HG02840 (cell line): Measurements from ENCODE around the gene PAX7.
"Not testable (repeated sequence)": the region's sequence is repeated elsewhere in the genome, so short reads cannot be mapped to it uniquely, and the experiment has no call there.

ENCODE experiments used
- ATAC-seq: cut with Tn5 transposase; IDR thresholded peaks from one replicate; pipeline ENCODE4 v1.9.1; 2021; ENCODE audit warnings: mild to moderate bottlenecking, moderate library complexity, moderate number of reproducible peaks; ENCODE audit not compliant: unreplicated experiment, low FRiP score

The PAX7 gene

DNA sequence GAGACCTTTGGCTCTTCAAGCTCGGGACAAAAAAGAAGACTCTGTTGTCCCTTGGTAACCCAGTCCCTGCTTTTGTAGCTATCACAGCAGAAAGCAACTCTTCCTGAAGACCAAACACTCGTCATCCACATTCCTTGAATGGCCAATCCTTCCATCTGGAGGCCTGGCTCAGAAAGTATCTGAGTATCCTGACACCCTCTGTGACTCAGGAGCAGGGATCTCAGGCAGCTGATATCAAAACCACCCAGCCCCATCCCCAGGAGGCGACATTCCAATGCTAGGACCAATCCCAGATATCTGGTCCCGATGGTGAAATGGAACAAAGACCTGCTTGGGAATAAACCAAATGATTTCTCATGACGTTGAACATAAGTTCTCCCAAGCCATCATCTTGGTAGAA lies 116.3 kb downstream of the PAX7 start:
- ATAC-seq = no peak

- no peak for ATAC-seq
These were observed 117.0 kb downstream of the PAX7 start for GRCh38 chr1:18747671-18748070.

GRCh38 chr1:18748435-18748834 lies 117.8 kb downstream of the PAX7 start:
- ATAC-seq = no peak

GRCh38 chr1:18749569-18749968 lies 118.9 kb downstream of the PAX7 start:
- ATAC-seq = no peak

DNA sequence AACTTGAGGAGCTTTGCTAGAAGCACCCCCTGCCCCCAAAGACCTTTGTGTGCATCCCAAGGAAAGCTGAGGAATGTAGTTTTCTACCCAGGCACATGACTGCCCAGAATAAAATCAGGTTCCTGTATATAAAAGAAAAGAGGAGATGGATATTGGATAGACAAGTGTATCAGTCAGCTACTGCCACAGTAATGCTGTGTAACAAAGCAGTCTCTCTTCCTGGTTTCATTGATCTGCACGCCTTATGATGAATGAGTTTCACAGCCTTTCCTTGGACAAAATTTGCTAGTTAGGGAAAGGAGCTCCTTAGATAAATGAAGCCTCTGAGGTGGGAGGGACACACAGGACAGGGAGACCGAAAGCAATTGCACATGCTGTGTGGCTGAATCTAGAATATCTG lies 120.0 kb downstream of the PAX7 start:
- no peak for ATAC-seq

DNA sequence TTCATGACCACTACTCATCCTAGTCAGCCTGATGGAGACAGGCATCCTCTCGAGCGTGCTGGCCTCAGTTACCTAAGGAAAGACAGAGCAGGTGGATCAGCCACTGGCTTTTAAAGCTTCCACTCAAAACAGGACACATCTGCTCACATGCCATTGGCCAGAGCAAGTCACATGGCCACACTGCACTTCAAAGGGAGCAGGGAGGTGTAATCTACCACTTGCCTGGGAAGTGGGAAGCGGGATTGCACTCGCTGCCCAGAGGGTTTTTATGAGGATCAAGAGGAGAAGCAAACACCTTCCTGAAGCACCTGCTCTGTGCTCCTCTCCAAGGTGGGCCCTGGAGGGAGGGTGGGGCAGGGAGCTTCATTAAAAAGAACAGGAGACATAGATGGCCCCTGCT lies 120.8 kb downstream of the PAX7 start:
- ATAC-seq = no peak

DNA sequence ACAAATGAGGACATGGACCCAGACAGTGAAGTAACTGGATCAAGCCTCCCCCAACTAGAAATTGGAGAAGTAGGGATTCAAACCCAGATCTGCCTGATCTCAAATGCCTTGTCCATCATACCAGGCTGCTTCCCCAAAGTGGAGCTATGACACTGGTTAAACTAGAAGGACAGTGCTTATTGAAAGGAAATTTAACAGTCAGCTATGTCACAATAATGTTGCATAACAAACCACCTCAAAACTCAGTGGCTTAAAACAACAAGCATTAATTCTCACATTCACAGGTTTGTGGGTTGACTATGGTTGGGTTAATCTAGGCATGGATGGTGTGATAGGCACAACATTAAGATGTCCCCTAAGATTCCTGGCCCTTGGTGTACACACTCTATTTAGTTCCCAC lies 121.8 kb downstream of the PAX7 start:
- no peak for ATAC-seq

GRCh38 chr1:18760156-18760555 lies 129.5 kb downstream of the PAX7 start:
- ATAC-seq = no peak

DNA sequence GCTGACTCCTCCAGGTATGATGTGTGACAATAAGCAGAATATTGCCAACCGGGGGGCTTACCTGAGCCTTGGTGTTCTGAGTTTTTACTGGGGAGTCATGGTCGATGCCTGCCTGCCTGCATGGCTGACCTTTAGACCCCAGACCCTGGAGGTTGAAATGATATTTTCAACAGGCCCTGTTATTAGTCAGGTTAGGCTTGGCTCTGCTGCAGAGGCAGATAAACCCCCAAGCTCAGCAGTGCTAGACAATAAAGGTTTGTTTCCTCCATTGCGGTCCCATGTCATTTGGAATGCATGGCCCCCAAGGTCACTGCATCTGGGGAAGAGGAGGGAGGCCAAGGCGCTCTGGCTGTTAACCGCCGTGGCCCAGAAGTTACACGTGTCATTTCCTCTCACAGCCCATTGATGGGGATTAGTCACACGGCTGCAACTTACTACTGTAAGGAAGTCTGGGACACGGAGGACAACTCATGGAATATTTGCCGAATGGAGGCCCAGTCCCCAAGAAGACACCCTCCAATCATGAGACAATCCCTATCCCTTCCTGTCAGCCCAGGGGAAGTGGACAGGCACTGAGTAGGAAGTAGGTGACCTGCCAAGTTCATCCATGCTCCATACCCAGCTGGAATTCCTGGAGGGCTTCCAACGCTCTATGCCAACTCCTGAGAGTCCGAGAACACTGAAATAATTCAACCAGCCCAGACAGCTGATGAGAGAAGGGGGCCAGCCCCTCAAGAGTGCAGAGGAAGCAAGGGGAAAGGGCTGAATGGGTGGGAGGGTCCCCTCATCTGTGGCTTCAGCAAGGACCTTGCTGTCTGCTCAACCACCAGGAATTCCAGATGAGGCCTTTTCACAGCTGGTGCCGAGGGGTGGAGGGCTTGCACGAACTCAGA lies 131.5 kb downstream of the PAX7 start:
- no peak for ATAC-seq

DNA sequence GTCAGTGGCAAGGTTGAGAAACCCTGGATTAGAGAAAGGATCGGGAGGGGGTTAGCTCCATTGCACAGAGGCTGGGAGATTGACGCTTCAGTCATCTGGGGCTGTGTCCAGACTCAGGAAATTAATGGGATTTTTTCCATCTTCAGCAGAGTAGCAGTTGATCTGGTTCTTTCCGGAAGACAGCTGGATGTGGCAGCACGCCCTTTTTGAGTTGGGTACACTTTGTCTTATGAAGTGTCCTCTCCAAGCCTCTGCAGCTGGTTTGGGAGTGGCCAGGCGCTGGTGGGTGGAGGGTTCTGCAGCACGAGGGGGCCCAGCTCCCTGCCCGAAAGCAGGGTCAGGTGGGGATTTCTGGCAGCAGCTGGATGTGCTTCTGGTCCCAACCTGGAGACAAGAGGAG lies 133.7 kb downstream of the PAX7 start:
- no peak for ATAC-seq

DNA sequence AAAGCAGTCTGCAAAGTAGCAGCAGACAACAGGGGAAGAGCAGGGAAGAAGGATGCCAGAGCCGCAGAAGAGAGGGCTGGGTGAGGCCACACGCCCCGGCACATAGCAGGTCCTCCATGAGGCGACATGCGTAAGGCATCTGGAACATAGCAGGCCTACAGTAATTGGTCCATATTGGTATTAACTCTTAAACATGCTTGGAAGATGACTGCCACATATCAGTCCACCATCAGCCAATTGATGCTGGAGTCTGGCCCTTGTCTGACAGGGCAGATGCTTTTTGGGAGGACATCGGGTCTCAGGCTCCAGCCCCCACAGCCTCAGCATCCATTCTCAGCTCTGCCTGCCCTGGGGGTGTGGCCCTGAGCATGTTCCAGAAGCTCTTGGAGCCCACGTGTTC lies 135.1 kb downstream of the PAX7 start:
- ATAC-seq = no peak

- no peak for ATAC-seq
These were observed 135.7 kb downstream of the PAX7 start for GRCh38 chr1:18766328-18766727.

DNA sequence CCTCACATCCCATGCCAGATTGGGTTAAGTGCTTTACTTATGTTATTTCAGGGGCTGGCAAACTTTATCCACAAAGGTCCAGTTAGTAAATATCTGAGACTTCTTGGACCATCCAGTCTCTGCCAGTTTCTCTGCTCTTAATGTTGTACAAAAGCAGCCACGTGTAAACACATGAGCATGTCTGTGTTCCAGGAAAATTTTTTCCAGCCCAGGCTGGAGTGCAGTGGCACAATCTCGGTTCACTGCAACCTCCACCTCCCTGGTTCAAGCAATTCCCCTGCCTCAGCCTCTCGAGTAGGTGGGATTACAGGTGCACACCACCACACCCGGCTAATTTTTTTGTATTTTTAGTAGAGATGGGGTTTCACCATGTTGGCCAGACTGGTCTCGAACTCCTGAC lies 136.9 kb downstream of the PAX7 start:
- ATAC-seq = not testable (repeated sequence)

DNA sequence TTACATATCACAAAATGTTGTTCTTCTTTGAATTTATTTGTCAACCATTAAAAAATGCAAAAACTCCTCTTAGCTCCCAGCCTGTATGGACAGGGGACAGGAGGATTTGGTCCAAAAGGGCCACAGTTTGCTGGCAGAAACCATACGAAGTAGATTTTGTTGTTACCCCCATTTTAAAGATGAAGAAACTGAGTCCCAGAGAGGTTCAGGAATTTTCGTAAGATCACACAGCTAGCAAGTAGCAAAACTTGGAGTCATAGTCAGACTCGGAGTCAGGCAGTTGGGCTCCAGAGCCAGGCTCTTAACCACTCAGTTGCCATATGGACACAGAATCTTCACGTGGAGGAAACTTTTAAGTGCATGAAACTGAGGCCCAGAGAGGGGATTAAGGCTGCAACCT lies 137.4 kb downstream of the PAX7 start:
- ATAC-seq = no peak

- ATAC-seq = no peak
These were observed 138.5 kb downstream of the PAX7 start for GRCh38 chr1:18769140-18769539.

DNA sequence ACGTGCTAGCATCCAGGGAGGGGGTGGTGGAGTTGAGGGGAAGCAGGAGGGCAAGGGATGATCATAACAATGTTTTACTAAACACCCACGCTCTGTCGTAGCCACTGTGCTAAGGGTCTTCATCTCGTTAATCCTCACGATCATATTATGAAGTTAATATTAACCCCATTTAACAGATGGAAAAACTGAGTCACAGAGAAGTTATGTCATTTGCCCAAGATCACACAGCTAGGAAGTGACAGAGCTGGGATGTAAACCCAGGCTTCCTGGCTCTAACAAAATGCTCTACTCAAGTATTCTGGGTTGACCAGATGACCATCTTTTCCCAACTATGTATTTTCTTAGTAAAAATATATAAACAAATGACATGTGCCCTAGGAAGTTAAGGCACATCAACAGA lies 140.2 kb downstream of the PAX7 start:
- no peak for ATAC-seq

DNA sequence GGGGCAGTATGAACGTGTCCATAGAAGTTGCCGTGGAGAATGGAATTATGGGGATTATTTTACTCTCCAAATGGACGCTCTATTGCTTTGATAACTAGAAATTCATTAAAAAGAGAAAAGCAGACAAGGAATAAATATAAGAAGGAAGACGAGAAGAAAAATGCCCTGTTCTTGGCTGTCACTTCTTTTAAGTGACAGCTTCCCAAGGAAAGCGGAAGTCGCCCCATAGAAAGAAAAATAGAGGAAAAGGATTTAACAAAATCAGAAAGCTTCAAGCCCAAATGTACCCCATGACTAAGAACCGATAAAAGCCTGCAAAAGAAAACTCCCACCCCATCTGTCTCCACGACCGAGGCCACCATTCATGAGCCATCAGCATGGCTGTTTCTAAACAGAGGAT lies 143.1 kb downstream of the PAX7 start:
- no peak for ATAC-seq

GRCh38 chr1:18775341-18775740 lies 144.7 kb downstream of the PAX7 start:
- no peak for ATAC-seq

DNA sequence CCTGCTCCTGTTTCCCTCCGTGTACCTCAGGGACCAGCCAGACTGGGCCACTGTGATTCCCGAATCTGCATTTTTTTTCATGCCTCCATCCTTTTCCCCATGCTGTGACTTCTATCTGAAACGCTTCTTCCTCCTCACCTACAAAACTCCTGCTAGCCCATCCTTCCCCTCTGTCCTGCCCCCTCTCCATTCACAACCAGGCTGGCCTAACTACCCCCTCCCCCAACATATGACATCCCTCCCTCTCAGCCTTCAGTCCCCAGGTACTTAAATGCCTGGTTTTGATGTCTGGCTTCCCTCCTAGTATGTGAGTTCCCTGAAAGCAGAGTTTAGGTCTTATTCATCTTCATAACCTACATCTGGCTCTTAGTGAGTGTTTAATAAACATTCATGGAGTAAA lies 146.1 kb downstream of the PAX7 start:
- ATAC-seq = no peak

DNA sequence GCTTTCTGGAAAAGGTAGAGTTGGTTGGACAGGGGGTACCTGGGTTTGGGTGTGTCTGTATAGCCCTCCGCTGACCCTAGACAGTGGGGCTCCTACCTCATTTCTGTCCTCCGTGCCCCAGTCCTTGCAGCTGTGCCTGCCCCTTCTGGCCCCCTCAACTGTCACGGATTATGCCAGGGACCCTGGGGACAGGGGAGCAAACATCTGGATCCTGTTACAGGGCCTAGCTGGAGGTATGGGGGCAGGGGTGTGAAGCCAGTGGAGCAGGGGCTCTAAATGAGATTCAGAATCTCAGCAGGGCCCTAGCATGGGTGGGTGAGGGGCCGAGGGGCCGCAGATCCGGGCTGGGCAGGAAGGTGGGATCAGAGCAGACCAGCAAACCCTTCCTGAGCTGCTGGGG lies 147.8 kb downstream of the PAX7 start:
- no peak for ATAC-seq

DNA sequence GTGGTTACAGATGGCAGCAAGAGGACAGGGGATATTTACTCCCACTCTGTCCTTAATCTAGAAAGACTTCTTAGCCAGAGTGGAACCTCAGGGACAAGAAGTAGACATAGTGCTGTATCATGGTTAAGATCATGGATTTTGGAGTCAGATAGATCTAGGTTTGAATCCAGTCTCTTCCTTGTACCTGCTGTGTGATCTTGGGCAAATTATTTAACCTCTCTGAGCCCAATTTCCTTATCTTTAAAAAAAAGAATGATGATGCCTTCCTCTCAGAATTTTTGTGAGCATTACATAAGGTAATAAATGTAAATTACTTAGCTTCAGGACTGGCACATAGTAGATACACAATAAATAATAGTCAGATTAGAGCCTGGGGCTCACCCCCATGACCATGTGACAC lies 150.4 kb downstream of the PAX7 start:
- ATAC-seq = no peak

DNA sequence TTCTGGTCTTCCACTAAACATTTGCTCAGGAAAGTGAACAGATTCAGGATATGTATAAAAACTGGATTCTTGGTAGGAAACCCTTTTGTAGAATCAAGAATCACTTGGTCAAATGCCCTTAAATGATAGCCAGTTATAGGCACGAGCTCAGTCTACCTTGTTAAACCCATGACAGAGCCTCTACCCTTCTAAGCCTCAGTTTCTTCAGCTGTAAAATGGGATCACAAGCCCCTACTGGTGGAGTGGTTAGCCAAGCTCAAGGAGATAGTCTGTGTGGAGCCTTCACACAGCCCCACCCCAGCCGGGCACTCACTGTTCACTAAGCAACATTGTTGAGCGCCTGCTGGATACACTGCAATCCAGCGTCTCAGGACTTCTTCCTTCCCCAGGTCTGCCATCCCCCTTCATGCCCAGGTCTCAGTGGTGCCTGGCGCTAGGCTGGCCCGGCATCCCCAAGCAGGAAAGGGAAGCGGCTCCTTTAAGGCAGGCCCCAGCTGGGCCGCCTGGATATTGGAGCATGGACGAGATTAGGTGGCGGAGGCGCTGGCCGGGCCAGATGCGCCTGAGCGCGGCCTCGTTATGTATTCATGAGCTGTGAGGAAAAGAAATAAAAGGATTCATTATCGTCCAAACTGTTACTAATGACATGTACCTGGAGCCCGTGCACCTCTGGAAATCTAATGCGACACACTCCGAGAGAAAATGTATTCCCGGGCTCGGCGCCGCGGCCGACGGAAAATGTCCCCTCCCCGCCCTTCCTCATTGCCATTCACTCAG lies 153.2 kb downstream of the PAX7 start:
- no peak for ATAC-seq
